HepG2 (cell line): ENCODE measurements around the gene SNRPD3. TPM values are rescaled to one million over a fixed set of nuclear protein-coding genes. Genes with fewer than 3 reads are reported as not detected.

Experiments used
- AKNA ChIP-seq: sonication (generic); formaldehyde crosslinking; IDR thresholded peaks from 2 replicates; pipeline ENCODE4 v1.4.0; 2020; ENCODE audit warnings: missing genetic modification reagents, borderline replicate concordance
- PRPF4 ChIP-seq: fragments of 200-400 bp; formaldehyde crosslinking; IDR thresholded peaks from 2 replicates; pipeline ENCODE4 v1.6.1; 2016; ENCODE audit warnings: low read length, low read depth; ENCODE audit not compliant: poor library complexity, severe bottlenecking
- RARA ChIP-seq: IDR thresholded peaks from 2 replicates; pipeline ENCODE4 v1.6.1; 2016; ENCODE audit warnings: missing genetic modification reagents, missing compliant biosample characterization
- SYNCRIP ChIP-seq: fragments of 200-400 bp; formaldehyde crosslinking; IDR thresholded peaks from 2 replicates; pipeline ENCODE4 v1.6.1; 2018; ENCODE audit warnings: mild to moderate bottlenecking, low read depth, low read length; ENCODE audit not compliant: insufficient read depth
- THYN1 ChIP-seq: sonication (generic); formaldehyde crosslinking; IDR thresholded peaks from 2 replicates; pipeline ENCODE4 v1.8.1; 2023; ENCODE audit warnings: low read depth, mild to moderate bottlenecking, moderate library complexity, missing genetic modification reagents, borderline replicate concordance
- TRIM22 ChIP-seq: fragments of 450-650 bp; IDR thresholded peaks from 2 replicates; pipeline ENCODE4 v1.6.1; 2017
- ZNF567 ChIP-seq: sonication (generic); formaldehyde crosslinking; IDR thresholded peaks from 2 replicates; pipeline ENCODE4 v1.8.1; 2023; ENCODE audit warnings: mild to moderate bottlenecking, missing genetic modification reagents, borderline replicate concordance
- polyA plus RNA-seq, 8 experiments: library from polyadenylated mRNA; depleted of rRNA in 3 of 8; stranded (reverse) in 7 of 8; unstranded in 1 of 8; fragments of >200 nt; fragmentation: Illumina TruSeq in 4 of 8; extraction: Trizol in 4 of 8; gene quantifications; 2 replicates each; pipeline versions ENCODE4 v1.2.1 to v1.2.3, GENCODE V29; 2011 to 2016; ENCODE audit warnings: low read depth in 4 of 8, missing spikeins in 1 of 8, mixed read lengths in 1 of 8; ENCODE audit not compliant: insufficient read depth in 1 of 8
- total RNA-seq, 5 experiments: library from RNA; depleted of rRNA; stranded (reverse); fragments of >200 nt; fragmentation: Illumina TruSeq; extraction: Trizol; gene quantifications; 2 replicates each; pipeline ENCODE4 v1.2.3, GENCODE V29; 2016; ENCODE audit warnings: low read depth in 1 of 5
- TF ChIP-seq, protein P1 (sequence below): sonication (generic); formaldehyde crosslinking; IDR thresholded peaks from one replicate; pipeline ENCODE4 v1.5.1; 2020; ENCODE audit warnings: mild to moderate bottlenecking, missing genetic modification reagents; ENCODE audit errors: not compliant biosample characterization
- TF ChIP-seq, protein P2 (sequence below): sonication (generic); formaldehyde crosslinking; IDR thresholded peaks from 2 replicates; pipeline ENCODE4 v1.4.0; 2020; ENCODE audit warnings: missing genetic modification reagents

The SNRPD3 gene
- total and polyA plus RNA-seq, 2 of the 13 experiments (the other 11 are each of a cell fraction or from before 2014, with no cell fraction given): 110 to 209 TPM

GRCh38 chr22:24514241-24515026 lies 41.4 kb upstream of the SNRPD3 start (continued):
- TF ChIP-seq, protein P1, sequence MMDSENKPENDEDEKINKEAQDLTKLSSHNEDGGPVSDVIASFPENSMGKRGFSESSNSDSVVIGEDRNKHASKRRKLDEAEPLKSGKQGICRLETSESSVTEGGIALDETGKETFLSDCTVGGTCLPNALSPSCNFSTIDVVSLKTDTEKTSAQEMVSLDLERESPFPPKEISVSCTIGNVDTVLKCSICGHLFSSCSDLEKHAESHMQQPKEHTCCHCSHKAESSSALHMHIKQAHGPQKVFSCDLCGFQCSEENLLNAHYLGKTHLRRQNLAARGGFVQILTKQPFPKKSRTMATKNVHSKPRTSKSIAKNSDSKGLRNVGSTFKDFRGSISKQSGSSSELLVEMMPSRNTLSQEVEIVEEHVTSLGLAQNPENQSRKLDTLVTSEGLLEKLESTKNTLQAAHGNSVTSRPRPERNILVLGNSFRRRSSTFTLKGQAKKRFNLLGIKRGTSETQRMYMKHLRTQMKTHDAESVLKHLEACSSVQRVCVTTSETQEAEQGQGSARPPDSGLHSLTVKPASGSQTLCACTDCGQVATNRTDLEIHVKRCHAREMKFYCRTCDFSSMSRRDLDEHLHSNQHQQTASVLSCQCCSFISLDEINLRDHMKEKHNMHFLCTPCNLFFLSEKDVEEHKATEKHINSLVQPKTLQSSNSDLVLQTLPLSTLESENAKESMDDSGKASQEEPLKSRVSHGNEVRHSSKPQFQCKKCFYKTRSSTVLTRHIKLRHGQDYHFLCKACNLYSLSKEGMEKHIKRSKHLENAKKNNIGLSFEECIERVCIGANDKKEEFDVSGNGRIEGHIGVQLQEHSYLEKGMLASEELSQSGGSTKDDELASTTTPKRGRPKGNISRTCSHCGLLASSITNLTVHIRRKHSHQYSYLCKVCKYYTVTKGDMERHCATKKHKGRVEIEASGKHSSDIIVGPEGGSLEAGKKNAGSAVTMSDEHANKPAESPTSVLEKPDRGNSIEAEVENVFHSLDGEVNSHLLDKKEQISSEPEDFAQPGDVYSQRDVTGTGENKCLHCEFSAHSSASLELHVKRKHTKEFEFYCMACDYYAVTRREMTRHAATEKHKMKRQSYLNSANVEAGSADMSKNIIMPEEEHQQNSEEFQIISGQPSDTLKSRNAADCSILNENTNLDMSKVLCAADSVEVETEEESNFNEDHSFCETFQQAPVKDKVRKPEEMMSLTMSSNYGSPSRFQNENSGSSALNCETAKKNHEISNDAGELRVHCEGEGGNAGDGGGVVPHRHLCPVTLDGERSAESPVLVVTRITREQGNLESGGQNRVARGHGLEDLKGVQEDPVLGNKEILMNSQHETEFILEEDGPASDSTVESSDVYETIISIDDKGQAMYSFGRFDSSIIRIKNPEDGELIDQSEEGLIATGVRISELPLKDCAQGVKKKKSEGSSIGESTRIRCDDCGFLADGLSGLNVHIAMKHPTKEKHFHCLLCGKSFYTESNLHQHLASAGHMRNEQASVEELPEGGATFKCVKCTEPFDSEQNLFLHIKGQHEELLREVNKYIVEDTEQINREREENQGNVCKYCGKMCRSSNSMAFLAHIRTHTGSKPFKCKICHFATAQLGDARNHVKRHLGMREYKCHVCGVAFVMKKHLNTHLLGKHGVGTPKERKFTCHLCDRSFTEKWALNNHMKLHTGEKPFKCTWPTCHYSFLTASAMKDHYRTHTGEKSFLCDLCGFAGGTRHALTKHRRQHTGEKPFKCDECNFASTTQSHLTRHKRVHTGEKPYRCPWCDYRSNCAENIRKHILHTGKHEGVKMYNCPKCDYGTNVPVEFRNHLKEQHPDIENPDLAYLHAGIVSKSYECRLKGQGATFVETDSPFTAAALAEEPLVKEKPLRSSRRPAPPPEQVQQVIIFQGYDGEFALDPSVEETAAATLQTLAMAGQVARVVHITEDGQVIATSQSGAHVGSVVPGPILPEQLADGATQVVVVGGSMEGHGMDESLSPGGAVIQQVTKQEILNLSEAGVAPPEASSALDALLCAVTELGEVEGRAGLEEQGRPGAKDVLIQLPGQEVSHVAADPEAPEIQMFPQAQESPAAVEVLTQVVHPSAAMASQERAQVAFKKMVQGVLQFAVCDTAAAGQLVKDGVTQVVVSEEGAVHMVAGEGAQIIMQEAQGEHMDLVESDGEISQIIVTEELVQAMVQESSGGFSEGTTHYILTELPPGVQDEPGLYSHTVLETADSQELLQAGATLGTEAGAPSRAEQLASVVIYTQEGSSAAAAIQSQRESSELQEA (CRISPR knock-in tag): peak; percentile 93
- TF ChIP-seq ZNF567 (CRISPR knock-in tag) (0 out of 2 replicates have a peak, but pooled peaks have one; percentile 32), PRPF4 (no peak), THYN1 (no peak), RARA (CRISPR knock-in tag) (peak; percentile 90), SYNCRIP (no peak), AKNA (CRISPR knock-in tag) (no peak), TRIM22 (no peak)
- TF ChIP-seq, protein P2, sequence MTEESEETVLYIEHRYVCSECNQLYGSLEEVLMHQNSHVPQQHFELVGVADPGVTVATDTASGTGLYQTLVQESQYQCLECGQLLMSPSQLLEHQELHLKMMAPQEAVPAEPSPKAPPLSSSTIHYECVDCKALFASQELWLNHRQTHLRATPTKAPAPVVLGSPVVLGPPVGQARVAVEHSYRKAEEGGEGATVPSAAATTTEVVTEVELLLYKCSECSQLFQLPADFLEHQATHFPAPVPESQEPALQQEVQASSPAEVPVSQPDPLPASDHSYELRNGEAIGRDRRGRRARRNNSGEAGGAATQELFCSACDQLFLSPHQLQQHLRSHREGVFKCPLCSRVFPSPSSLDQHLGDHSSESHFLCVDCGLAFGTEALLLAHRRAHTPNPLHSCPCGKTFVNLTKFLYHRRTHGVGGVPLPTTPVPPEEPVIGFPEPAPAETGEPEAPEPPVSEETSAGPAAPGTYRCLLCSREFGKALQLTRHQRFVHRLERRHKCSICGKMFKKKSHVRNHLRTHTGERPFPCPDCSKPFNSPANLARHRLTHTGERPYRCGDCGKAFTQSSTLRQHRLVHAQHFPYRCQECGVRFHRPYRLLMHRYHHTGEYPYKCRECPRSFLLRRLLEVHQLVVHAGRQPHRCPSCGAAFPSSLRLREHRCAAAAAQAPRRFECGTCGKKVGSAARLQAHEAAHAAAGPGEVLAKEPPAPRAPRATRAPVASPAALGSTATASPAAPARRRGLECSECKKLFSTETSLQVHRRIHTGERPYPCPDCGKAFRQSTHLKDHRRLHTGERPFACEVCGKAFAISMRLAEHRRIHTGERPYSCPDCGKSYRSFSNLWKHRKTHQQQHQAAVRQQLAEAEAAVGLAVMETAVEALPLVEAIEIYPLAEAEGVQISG: peak; percentile 92
